A673 (cell line): ENCODE results near the gene FNBP1L. TPM values are rescaled to one million over a fixed set of nuclear protein-coding genes. Genes with fewer than 3 reads are reported as not detected.

Source experiments
- BruUV-seq: library from RNA; stranded (reverse); fragments of 400-500 nt; replicated peaks from 2 replicates; lab custom pipeline; 2021; lab: Mats Ljungman, UMichigan
- CTCF ChIA-PET: fragments of 300-600 bp; sonication (Branson Sonifier 250); formaldehyde crosslinking; loops from one replicate; lab custom pipeline; 2022; ENCODE audit warnings: antibody characterized with exemption; lab: Charles Lee
- POLR2A ChIA-PET: fragments of 300-600 bp; sonication (Branson Sonifier 250); formaldehyde crosslinking; loops from one replicate; lab custom pipeline; 2022; ENCODE audit warnings: antibody characterized with exemption; ENCODE audit not compliant: low non-redundant PET; lab: Charles Lee
- DNase-seq: peaks from one replicate; pipeline ENCODE4 v3.0.0-alpha.2; 2015; ENCODE audit warnings: low spot score
- H3K27ac ChIP-seq: fragments of 200-600 bp; sonication (generic); 2 replicates; pipeline ENCODE4 v1.5.1; 2016; ENCODE audit warnings: mixed run types, low read depth, mild to moderate bottlenecking, mixed read lengths, antibody characterized with exemption, low read length; ENCODE audit not compliant: poor library complexity, severe bottlenecking
- H3K27me3 ChIP-seq: fragments of 200-600 bp; sonication (generic); replicated peaks from 2 replicates; pipeline ENCODE4 v1.6.1; 2017; ENCODE audit warnings: mixed run types, low read depth, mild to moderate bottlenecking, mixed read lengths, antibody characterized with exemption, low read length; ENCODE audit not compliant: insufficient read depth, poor library complexity
- H3K36me3 ChIP-seq: fragments of 200-600 bp; sonication (generic); 2 replicates; pipeline ENCODE4 v1.6.1; 2016; ENCODE audit warnings: mixed run types, mild to moderate bottlenecking, mixed read lengths, antibody characterized with exemption, low read length; ENCODE audit not compliant: insufficient read depth, poor library complexity, severe bottlenecking
- H3K4me1 ChIP-seq: fragments of 200-600 bp; sonication (generic); 2 replicates; pipeline ENCODE4 v1.6.1; 2017; ENCODE audit warnings: mixed run types, mild to moderate bottlenecking, mixed read lengths, antibody characterized with exemption, low read length; ENCODE audit not compliant: insufficient read depth, poor library complexity, severe bottlenecking
- H3K4me3 ChIP-seq: fragments of 200-600 bp; sonication (generic); 2 replicates; pipeline ENCODE4 v1.5.1; 2016; ENCODE audit warnings: low read depth, mixed run types, mild to moderate bottlenecking, mixed read lengths, low read length; ENCODE audit not compliant: poor library complexity, severe bottlenecking
- H3K9me3 ChIP-seq: fragments of 200-600 bp; sonication (generic); 2 replicates; pipeline ENCODE4 v1.6.1; 2016; ENCODE audit warnings: mixed run types, low read depth, mild to moderate bottlenecking, mixed read lengths, antibody characterized with exemption, low read length; ENCODE audit not compliant: poor library complexity, severe bottlenecking
- CTCF ChIP-seq: fragments of 300-800, 200-600 bp; sonication (generic); conservative IDR thresholded peaks from 2 replicates; pipeline ENCODE4 v1.5.1; 2017; ENCODE audit warnings: low read depth, mild to moderate bottlenecking, antibody characterized with exemption, low read length, moderate library complexity, mixed read lengths
- EZH2 ChIP-seq: fragments of 200-600 bp; sonication (generic); IDR thresholded peaks from 2 replicates; pipeline ENCODE4 v1.6.1; 2017; ENCODE audit warnings: borderline replicate concordance, low read depth, mild to moderate bottlenecking, mixed read lengths, antibody characterized with exemption, low read length; ENCODE audit not compliant: poor library complexity, severe bottlenecking
- intact Hi-C: fragments of 100-400 bp; cut with micrococcal nuclease; formaldehyde crosslinking; loops from one replicate; pipeline ENCODE4 v1.10.0; 2022; ENCODE audit not compliant: unreplicated experiment
- total RNA-seq: library from RNA; stranded (reverse); gene quantifications from 2 replicates; pipeline ENCODE4 v1.2.3, GENCODE V29; 2021

FNBP1L gene
- total RNA-seq, 1 experiment from 2014 or later, result 39.6 TPM

- H3K9me3 ChIP-seq, result peaks cover 7% of the 10 kb centered on the region
- no peak for TF ChIP-seq EZH2
- TF ChIP-seq CTCF, result no peak
- H3K27ac ChIP-seq, result no peak overlapping the region
- no peak for DNase-seq
- CTCF ChIA-PET, result interaction anchor here (0.6 kb wide), 1 partner anchor 13 kb away, joined by 10 read pairs; no protein-coding TSS in a partner anchor
- POLR2A ChIA-PET, result no interaction called here
- peaks cover 3% of the 10 kb centered on the region for H3K4me1 ChIP-seq
- intact Hi-C loops, result no loop called here
- BruUV-seq, result no TSS peak
- H3K27me3 ChIP-seq, result no peaks in the 10 kb centered on the region
- H3K36me3 ChIP-seq, result peaks cover 7% of the 10 kb centered on the region
- H3K4me3 ChIP-seq, result no peak overlapping the region
Measured at GRCh38 chr1:93554883-93555872, 107.3 kb downstream of the FNBP1L start.

- Histone ChIP-seq H3K4me3 (no peak overlapping the region), H3K36me3 (no peaks in the 10 kb centered on the region), H3K27me3 (no peaks in the 10 kb centered on the region), H3K27ac (no peak overlapping the region), H3K9me3 (peaks cover 7% of the 10 kb centered on the region), H3K4me1 (peaks cover 3% of the 10 kb centered on the region)
- intact Hi-C loops, result no loop called here
- no TSS peak for BruUV-seq
- ChIA-PET CTCF (no interaction called here), POLR2A (no interaction called here)
- no peak for TF ChIP-seq EZH2
- no peak for TF ChIP-seq CTCF
- no peak for DNase-seq
Measured at GRCh38 chr1:93556291-93556690, 108.4 kb downstream of the FNBP1L start.

- no peak for DNase-seq
Measured at GRCh38 chr1:93559045-93559444, 111.1 kb downstream of the FNBP1L start.

More at GRCh38 chr1:93559045-93559444, 111.1 kb downstream of the FNBP1L start:
- BruUV-seq, result no TSS peak
- TF ChIP-seq CTCF (no peak), EZH2 (no peak)
- POLR2A ChIA-PET, result no interaction called here
- Histone ChIP-seq H3K4me1 (no peaks in the 10 kb centered on the region), H3K27me3 (no peaks in the 10 kb centered on the region), H3K9me3 (peaks cover 7% of the 10 kb centered on the region), H3K4me3 (no peak overlapping the region), H3K36me3 (no peaks in the 10 kb centered on the region), H3K27ac (no peak overlapping the region)
- CTCF ChIA-PET, result no interaction called here
- intact Hi-C loops, result no loop called here
